ENCODE data around the gene HOXC11. TPM values are rescaled to one million over a fixed set of nuclear protein-coding genes. Genes with fewer than 3 reads are reported as not detected.

The HOXC11 gene
- total RNA-seq: not detected in 2 replicates

DNA sequence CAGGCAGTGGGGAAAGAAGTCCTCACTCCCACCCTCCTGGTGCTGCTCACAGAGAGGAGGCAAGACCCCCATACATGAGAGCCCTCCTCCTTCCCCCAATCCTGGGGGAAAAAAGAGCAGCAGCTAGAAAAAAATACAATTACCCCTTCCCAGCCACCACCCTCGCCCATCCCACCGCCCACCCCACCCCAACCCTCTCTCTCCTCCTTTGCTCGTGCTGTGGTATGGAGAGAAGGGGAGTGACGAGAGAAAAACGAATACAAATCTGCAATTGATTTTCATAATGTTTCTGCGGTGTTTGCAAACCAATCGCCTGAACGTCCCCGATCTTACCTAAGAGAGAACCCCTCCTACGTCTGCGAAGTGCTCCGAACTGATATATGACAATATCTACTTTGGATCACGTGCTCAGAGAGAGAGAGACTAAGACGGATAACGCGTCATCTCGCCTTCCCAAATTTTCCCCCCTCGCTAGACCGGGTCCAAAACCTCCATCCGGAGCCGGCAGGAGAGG, at the start of gene HOXC11:
HOXC11 (plus strand) TSS at position 405 of the 514 bp plus-strand sequence. CDS start 116 bp downstream, outside the sequence.
- DNase-seq (ENCODE audit: low read depth, low spot score): no peak

GRCh38 chr12:53924521-53925405, 48.2 kb upstream of the HOXC11 start:
- DNase-seq (ENCODE audit: low read depth, low spot score): no peak

GRCh38 chr12:53927220-53928029, 45.5 kb upstream of the HOXC11 start:
- no peak for DNase-seq (ENCODE audit: low read depth, low spot score)

GRCh38 chr12:53928054-53928835, 44.7 kb upstream of the HOXC11 start:
- DNase-seq (ENCODE audit: low read depth, low spot score): no peak

- no peak for DNase-seq (ENCODE audit: low read depth, low spot score)
These were observed 43.4 kb upstream of the HOXC11 start for GRCh38 chr12:53929527-53929926.

GRCh38 chr12:53930591-53931255, 42.2 kb upstream of the HOXC11 start:
- no peak for DNase-seq (ENCODE audit: low read depth, low spot score)

GRCh38 chr12:53931844-53932581, 40.9 kb upstream of the HOXC11 start:
- DNase-seq (ENCODE audit: low read depth, low spot score): no peak

DNA sequence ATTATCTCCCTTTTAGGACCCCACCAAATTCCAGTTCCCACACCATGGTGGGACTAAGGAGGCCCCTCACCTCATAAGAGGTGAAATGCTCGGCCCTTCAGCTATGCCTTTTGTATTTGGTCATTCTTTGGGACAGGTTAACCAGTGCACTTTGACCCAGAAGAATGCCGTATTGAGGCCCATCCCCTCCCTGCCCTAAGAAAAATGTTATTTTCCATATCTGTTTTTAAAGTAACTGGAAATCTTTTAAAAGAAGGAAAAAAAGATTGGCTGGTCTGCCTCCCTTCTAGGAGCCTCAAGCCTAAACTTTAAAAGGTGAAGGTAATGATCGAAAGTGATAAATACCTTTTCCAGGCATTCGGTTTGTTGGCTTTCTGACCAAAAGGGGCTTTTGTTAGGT, 40.0 kb upstream of the HOXC11 start:
- no peak for DNase-seq (ENCODE audit: low read depth, low spot score)

DNA sequence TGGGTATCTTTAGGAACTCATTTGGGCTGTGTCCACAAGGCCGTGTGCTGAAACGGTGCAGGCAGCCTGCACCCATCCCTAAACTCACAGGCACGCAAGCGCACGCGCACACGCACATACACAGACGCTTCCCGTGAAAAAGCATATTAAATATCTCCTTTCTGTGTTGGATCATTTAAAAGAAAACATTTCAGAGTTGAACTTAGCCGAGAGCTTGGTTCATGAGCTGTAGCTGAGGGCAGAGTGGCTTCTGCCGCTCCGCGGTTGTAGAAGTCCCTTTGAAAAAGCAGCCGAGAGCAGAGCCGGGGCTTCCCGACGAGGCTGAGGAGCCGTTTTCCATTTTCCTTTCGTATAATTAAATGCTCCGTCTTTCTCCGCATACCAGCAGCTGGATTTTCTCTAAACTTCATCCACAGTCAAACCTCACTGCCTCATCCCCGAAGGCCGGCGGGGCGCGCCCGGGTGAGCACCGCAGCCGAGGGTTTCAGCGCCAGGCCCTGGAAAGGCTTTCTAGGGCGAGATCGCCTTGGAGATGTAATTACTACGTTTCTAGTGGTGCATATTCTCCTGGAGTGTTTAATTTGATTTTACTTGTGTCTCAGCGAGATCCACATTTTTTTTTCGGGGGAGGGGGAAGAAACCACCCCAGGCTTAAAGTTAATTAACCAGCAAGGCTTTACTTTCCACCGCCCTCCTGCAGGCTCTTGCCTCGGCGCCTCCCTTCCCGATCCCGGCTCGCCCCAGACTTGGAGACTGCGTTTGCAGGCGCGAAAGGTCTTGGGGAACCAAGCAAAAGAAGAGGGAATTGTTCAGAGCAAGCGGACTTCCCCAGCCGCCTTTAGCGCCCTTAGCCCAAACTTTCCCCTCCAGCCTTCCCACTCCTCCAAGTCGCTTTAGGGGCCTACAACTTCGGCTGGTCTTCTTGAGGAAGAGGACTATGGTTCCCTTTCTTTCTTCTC, 37.3 kb upstream of the HOXC11 start:
- DNase-seq (ENCODE audit: low read depth, low spot score): no peak

DNA sequence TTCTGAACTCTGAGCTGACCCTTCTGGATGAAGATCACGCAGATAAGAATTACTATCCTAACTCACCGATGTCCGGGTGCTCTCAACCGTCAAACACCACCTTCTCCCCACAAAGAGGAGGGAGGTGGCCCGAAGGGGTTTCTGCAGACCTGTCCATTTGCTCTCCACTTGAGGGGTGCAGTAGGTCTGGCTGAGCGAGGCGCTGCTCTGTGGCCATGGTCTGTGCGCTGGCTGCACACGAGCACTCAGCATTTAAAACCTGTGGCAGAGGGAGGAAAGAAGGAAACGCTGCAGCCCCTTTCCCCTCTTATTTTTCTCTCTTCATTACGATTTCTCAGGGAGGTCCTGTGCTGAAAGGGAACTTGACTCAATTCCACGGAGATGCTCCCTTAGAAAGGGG, 35.8 kb upstream of the HOXC11 start:
- DNase-seq (ENCODE audit: low read depth, low spot score): no peak

DNA sequence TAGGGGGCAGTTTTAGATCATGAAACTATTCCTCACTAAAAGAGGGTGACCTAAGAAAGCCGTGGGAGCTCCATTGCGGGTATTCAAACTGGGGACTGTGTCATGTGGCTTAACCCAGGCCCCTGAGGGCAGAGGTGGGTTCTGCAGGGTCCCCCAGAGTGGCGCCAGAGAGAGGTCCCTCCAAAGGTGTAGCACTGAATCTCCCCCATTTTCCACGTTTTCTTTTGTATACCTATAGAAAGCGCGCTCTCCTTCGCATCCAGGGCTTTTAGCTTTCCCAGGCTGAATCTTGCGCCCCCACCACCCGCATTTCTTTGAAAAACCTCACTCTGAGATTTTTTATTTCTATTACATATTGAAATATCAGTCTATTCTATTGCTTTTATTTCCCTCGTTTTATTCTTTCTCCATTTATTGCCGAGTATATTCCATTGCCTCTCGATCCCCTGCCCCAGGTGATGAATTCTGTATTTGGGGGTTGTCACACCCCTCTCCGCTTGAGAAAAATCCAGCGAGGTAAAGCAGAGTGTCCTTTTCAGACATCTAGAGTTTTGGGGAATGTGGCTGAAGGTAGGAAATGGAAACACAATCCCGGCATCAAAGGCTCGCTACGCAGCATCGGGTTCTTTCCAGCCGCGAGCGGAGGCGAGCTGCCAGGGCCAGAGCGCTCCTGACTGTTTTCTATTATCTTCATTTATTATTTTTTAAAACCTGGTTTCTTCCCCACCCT, 35.2 kb upstream of the HOXC11 start:
- DNase-seq (ENCODE audit: low read depth, low spot score): no peak

GRCh38 chr12:53938326-53939140, 34.4 kb upstream of the HOXC11 start, which contains the start of gene HOXC13:
HOXC13 (plus strand) TSS chr12:53938831; CDS start chr12:53938907, 76 bp downstream.
- DNase-seq (ENCODE audit: low read depth, low spot score): no peak

- no peak for DNase-seq (ENCODE audit: low read depth, low spot score)
These were observed 33.5 kb upstream of the HOXC11 start for GRCh38 chr12:53939141-53940108.

GRCh38 chr12:53940443-53941014, 32.4 kb upstream of the HOXC11 start:
- DNase-seq (ENCODE audit: low read depth, low spot score): no peak

DNA sequence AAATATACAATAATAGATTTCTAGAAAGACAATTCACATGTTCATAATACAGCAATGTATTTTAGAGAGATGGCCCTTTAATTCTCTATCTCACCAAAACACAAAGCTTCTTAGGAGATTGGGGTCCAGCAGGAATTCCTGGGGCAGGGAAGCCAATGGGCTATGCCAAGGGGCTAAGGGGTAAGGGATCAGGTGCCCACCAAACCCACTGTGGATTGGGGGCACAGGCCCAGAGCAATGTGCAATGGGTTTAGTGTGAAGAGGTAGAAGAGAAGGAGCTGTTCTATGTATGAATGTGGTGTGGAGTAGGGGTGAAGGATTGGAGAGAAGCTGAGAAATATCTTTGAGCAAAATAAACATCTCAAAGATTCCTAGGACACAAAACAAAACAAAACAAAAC, 31.7 kb upstream of the HOXC11 start:
- no peak for DNase-seq (ENCODE audit: low read depth, low spot score)

DNA sequence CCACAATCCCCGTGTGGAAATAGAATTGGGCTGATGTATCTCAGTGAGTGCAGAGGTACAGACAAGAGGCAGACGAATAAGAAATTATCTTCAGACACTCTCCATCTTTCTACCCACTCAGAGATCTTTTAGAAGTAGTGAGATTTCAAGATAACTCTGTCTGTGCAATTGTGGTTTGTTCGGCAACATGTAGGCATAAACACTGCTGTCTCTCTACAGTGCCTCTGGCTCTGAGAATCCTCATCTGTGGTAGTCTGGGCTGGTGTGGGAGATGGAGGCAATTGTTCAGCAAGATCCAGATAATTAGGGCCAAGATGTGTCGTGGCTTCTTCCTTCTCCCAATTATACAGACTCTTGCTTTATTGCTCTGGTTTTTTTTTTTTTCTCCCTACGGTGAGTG, 31.2 kb upstream of the HOXC11 start:
- no peak for DNase-seq (ENCODE audit: low read depth, low spot score)

Data from pulmonary artery endothelial cell (primary cell).